GM18520 (cell line): ENCODE results near the gene GRIN2A.

Experiments
- ATAC-seq: cut with Tn5 transposase; IDR thresholded peaks from one replicate; pipeline ENCODE4 v1.9.1; 2021; ENCODE audit not compliant: unreplicated experiment

The GRIN2A gene

DNA sequence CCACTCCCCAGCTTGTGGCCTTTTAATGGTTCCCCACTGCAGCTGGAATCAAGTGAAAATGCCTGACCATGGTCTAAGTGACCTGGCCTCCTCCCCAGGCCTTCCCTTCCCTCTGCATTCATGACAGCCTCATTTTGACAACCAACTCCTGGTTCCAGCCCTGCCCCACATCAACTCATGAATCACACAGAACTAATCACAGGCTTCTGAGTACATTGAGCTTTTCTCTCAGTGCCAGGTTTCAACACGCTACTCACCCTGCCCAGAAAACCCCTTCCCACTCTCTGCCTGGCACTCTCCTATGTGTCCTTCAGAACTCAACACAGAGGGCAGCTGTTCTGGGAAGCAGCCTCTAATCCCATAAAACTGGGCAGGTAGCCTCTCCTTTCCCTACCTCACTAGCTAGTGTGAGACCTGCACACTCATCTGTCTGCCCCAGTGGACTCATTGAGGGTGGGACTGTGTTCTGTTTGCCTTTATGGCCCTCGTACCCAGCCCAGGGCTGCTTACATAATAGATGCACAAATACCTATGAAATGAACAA, 313.6 kb downstream of the GRIN2A start:
- ATAC-seq, result no peak

DNA sequence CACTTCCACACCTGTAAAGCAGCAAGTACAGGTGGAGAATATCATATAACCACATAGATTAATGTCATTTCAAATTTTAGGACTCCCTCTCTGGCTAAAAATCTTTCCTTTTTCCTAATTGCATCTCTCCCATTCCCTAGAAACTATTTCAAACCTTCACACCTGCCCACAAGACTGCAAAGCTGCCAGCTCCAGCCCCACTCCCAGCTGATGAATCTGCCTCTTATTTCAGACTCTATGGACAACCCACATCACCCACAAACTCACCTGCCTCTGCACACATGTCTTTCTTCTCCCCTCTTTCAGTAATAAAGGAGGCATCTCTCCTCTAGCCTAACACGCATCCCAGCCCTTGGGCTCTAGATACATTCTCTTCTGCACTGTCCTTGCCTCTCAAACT, 315.1 kb downstream of the GRIN2A start:
- no peak for ATAC-seq

DNA sequence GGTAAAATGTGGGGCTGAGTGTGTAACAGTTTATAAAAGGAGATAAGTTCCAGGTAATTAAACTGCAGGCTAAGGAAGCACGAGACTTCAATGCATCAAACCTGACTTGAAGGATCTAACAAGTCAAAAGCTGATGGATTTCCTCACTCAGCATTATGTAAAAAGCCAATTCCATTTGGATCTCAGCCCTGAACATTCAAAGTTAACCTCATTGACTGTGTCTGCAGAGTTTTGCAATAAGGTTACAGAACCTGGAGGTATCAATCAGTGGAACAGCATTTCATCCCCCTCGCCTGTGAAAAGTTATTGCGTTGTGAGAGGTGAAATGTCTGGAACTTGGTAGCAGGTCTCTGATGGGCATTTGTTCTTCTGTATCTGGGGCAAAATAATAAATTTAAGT, 317.8 kb downstream of the GRIN2A start:
- no peak for ATAC-seq

DNA sequence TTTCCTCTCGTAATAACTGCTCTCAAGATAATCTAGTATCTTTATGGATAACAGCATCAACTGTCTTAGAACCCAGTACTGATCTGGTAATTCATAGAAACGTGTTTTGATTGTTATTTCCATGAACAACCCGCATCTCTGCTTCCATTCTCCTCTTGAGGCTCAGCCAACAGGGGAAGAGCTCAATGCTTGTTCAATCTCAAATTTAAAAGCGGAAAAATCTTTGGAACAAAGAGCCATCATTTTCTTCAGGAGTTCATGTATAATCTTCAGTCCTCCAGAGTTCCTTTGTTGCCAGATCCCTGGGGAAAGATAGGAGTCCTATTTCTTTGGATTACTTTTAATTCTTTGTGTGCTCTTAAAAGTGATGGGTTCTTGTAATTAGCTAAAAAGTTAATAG, 319.9 kb downstream of the GRIN2A start:
- no peak for ATAC-seq

DNA sequence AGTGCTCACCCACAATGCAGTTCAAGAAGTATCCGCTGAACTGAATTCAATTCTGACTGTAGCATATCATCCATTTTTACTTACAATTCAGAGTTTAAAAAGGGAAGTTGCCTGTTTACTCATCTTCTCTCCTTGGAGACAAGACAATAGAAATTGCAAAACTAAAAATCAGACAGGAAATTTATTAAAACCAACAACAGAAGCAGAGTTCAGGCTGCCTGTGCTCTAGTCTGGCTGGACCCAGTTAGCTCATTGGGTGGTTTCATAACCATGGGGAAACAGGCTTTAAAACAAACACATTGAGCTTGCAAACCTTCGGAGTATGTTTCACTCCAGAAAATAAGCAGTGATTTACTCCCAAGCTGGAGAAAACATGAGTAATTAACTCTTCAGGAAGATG, 321.4 kb downstream of the GRIN2A start:
- no peak for ATAC-seq

DNA sequence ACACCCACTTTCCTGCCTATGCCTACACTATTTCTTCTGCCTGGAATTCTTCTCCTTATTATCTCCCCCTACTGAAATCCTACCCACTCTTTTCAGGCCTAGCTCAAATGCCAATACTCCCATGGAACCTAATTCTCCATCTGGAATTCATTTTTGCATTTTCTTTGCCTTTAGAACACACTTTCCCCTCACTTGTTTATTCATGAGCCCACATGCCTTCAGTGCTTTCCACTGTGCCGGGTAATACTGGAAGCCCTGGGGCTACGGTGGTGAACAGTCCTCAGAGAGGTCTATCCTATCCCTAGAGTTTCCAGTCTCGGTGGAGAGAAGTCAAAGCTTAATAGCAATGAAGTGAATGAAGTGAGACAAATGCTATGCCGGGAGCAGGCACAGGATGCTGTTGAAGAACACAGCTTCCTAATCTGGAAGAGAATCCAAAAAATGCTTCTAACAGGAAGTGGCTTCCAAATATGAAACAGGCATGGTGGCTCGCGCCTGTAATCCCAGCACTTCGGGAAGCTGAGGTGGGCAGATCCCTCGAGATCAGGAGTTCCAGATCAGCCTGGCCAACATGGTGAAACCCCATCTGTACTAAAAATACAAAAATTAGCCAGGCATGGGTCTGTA, 322.4 kb downstream of the GRIN2A start:
- no peak for ATAC-seq

DNA sequence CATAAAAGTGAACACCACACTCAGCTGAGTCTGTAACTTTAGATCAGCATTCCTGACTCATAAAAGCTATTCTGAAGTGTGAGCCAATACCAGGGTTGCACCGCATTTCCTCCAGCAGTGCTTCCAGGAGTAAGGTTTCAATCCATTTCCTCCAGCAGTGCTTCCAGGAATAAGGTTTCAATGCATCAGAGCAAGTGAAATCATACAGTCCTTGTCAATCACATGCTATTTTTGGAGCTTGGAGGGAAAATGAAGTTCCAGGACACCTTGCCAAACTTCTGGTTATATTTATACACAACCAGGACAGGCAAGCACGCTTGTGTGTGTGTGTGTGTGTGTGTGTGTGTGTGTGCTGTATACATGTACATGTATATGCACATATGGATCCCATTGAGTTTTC, 327.6 kb downstream of the GRIN2A start:
- no peak for ATAC-seq

DNA sequence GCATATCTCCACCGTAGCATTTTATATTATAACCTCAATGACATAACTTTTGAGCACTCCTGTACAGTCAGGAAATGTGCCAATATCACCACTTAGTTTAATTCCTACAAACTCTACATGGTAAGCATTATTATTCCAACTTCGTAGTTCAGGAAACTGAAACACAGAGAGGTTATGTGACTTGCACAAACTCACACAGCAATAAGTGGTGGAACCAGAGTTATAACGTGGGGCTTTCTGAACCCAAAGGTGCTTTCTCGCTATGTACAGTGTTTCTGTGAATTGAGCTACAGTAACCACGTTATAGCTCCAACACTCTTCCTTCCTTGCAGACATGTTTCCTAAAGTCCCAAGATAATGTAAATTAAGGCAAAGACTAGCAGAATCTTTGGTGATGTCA, 330.2 kb downstream of the GRIN2A start:
- ATAC-seq, result no peak

DNA sequence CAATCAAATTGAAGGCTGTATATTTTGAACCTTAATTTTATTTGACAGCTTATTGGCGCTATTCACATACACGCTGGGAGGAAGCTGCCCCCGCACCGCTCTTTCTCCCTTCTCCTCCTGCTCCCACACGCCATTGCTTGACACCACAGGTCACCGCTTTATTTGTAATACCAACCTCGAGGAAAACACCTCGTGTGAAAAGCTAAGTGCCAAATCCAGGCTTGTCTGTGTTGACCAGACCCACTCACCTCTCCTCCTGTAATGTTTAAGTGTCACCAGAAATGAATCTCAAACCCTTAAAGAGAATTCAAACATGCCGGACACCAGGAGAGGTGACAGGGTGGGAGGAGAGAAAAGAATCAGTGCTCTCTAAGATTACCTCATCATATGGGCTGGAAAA, 331.4 kb downstream of the GRIN2A start:
- ATAC-seq, result no peak

DNA sequence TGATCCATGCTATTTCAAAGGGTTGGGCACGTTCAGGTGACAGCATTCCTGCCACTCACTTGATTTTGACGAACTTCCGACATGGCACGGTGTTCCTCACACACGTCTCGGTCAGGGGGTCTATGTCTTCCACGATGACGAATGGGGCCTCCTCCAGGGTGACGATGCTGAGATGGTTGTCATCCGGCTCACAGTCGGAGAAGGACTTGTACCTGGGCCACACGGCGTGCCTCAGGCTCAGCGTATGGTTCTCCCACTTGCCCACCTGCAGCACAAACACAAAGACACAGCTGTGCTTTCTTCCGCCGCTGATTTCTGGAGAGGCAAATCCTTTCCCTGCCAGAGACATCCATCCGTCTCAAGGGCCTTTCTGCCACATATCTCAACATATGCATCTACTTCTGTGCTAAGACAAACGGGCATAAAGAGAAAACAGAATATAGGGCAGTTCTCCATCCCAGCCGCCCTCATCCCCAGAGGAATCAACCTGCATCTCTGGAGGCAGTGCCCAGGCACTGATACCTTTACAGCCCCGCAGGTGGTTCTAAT, 332.5 kb downstream of the GRIN2A start:
- no peak for ATAC-seq

DNA sequence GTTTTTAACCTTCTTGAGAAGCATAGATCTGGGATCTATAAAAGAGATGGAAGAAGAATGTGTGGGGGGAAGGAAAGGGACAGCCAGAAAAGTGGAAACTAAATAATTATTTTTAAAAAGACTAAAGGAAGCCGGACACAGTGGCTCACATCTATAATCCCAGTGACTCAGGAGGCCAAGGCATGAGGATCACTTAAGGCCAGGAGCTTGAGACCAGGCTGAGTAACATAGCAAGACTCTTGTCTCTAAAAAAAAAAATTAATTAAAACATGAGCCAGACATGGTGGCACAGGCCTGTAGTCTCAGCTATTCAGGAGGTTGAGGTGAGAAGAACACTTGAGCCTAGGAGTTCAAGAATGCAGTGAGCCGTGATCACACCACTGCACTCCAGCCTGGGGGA, 335.1 kb downstream of the GRIN2A start:
- no peak for ATAC-seq

DNA sequence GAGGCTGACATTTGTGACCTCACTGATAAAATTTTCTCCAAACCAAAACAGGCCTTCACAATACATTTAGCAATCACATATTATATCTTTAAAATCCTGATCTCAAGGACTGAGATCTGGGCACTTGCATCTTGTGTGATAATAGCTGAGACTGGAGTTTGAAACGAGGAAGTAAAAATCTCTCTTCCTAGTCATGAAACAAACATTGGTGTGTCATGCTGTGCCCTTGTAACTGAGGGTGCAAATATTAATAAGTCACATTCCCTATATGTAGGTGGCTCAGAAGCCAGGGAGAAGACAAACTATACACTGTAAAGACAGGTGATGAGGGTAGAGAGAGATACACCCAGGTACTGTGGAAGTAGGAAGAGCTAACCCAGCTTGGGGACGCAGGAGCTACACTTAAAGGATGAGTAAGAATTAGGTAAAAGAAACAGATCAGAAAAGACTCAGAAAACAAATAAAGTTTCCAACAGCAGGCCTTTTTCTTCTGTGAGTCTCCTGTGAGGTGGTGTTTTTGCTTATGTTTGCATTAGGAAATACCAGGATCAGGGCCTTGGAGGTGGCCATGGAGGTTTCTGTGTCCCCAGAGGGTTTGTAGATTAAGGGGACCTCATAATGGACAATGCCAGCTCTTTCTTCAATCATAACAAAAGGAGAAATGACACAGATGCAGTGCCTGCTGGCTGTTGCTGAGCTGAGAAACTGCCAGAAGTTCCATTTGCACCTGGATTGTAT, 335.7 kb downstream of the GRIN2A start:
- ATAC-seq, result no peak

DNA sequence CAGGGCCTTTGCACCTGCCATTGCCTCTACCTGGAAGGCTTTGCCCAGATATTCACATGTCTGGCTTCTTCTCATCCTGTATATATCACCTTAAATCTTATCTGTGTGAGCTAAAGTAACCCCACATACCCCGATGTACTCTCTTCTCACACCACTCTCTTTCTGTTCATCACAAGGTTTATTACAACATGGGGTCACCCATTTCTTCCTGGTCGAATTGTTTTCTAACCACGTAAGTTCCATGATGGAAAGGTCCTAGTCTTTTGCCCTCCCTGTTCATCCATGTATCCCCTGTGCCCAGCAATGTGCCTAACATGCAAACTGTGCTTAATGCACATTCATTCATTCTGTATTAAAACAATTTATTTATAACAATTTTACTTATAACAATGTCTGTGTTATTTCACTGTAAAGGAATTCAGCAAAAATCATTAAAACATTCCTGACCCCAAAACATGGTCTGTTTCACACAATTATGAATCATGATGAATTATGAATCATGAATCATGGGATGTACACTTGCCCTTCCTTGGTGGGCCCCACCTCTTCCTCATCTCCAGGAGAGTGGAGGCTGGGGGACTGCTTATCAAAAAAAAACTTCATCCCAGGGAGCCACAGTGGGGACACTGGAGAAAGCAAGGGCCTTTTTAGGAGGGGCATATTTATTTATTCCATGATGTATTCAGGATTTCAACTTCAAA, 336.4 kb downstream of the GRIN2A start:
- no peak for ATAC-seq

DNA sequence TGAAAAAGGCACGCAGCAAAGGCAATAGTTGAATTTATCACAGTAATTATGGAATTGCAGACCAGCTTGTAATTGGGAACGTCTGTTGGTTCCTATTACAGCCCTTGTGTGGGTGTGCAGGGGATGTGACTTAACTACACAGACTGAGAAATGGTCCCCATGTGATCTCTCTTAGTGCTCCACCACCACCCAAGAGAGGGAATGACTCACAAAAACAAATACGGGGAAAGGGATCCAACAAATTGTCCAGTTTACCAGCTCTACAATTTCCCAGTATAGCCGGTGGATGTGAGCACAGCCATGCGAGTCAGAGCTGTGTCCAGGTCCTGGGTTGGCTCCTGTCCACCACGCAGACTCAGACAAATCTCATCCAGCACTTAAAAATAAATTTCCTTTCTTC, 337.9 kb downstream of the GRIN2A start:
- no peak for ATAC-seq

DNA sequence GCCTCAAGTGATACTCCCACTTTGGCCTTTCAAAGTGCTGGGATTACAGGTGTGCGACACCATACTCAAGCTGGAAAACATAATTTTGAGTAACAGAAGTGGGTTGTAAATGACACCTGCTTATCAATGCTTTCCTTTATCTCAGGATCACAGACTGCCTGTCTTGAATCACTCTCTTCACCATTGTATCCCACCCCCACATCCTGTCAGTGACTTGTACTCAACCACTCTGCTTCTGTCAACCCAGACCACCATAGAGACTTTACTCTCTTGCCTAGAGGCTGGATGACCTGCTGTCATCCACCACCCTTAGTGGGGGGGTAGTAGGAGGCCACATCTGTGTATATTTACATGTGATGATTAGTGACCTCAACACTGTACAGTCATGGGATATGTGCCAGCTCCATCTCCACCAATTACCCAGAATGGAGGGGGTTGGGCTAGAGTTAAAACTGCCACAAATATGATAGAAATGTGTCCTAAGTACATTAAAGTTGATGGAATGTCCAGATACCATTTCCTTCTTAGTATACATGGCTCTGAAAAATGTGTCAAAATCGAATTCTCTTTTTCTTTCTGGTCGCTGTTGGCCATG, 338.7 kb downstream of the GRIN2A start:
- no peak for ATAC-seq

DNA sequence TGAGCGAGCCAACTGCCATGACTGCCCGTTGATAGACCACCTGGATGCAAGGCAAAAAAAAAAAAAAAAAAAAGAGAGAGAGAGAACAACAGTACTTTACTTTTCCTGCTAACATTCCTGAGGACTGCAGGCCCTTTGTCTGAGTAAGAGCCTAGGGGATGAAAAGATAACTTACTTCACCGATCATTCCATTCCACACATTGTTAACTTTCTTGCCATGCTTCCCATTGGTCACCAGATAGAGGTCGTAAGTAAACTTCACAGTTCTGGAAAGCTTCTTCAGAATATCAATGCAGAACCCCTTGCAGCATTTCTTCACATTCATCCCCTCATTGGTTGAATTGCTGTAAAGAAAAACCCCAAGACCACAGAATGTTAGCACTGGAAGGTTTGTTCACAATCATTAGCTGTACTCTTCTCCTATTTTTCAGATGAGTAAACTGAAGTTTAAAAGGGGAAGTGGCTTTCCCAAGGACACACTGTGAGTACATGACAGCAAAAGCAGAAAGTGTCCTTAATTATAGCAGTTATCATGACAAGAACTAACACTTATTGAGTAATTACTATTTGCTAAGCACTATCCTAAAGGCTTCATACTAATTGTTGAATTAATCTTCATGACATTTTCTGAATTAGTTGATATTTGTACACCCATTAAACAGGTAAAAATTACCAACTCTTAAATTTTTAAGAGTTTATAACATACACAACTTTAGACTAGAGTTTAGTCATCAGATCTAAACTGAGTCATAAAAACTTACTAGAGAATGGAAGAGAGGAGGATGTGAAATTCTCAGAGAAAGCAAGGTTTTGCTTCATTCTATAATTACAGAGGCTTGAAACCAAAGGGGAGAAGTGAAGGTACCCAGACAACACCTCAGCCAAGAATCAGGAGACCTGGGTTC, 341.2 kb downstream of the GRIN2A start:
- ATAC-seq, result no peak

DNA sequence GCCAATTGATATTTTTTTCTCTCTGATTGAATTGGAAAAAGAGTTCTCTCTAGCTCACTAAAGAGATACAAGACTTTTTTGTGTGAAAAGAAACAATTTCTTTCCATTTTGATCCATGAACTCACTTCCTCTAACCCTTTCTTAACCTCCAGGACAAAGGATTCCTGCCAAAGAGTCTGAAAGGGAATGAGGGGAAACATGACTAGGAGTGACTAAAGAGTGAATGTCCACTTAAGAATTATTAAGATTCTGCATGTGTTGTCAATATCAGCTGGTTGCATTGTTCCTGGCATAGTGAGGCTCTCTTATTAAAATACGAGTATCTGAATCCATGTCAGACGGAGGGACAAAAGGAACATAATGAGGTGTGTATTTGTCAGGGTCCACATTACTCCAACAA, 344.7 kb downstream of the GRIN2A start:
- no peak for ATAC-seq

DNA sequence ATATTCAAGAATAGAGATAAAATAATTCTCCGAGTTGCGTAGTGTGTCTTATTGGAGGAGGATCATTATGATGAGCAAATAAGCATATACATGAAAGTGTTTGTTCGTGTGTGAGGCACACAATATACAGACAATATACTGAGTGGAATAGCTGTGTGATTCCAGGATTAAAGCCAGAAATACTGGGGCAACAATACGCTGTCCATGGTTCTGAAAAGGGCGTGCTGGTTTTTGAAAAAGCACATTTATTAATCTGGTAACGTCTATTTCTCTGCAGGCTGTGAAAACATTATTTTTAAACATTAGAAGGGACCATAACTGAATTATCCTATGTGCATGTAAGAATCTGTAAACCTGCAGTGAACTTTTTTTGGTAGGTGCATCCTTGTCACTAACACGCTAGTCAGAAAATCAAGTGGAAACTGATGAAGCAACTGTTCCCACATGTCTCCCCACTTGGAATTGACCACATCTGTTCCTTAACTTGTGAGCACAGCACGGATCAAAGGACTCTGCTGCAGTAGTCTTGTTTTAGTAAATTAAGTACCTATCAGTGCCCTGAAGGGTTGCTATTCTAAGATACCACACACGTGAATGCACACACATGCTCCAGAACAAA, 346.0 kb downstream of the GRIN2A start:
- ATAC-seq, result no peak

DNA sequence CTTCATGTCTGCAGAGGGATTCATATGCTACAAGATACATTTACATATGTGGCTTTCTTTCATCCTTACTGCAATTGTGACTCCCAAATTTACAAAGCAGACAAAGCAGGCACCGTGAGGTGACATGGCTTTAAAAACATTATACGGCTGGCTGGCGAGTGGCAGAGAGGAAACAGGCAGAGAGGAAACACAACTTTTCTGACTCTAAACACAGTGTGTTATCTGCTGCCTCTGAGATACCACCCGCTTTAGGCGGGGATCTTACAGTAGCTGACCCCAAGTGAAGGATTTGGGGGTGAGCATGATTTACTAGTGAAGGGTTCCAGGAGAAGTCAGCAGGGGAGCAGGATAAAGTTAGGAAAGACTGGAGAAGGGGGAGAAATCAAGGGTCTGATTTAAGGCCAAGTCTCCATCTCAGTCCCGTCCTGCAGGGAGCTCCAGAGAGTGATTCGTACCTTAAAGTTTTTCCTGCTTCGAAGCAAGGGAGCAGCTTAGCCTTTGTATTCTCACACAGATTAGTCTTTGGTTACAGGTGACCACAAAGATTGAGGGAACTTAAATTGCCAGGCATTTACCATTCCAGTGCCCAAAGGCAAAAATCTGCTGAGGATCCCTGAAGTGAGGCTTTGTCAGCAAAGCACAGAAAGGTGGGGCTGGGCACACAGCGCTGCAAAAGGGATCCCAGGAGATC, 355.0 kb downstream of the GRIN2A start:
- no peak for ATAC-seq
